ENCODE data around the gene DDN. TPM values are rescaled to one million over a fixed set of nuclear protein-coding genes. Genes with fewer than 3 reads are reported as not detected.
A peak's percentile ranks its signal among the peaks of the same experiment; 100 is the strongest.

The DDN gene
- total and polyA plus RNA-seq, 3 experiments from 2014 or later: 0.33 to 0.39 TPM; not detected in 1

DNA sequence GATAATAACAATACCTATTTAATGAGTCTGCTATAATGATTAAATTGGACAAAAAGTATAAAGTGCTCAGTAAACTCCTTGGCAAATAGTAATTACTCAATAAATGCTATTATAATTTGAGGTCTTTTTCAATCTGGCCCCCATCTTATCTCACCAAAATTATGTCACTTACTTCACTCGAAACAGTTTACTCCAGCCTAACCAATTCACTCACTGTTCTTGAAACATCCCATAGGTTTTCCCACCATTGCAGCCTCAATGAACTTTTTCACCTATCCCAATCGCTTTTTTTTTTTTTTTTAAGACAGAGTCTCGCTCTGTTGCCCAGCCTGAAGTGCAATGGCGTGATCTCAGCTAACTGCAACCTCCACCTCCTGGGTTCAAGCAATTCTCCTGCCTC lies 36.9 kb upstream of the DDN start:
- H3K4me3 ChIP-seq (ENCODE audit: low read length): no peak overlapping the region
- Mint-ChIP-seq H3K4me3 (no peak overlapping the region), H3K9me3 (no peaks in the 10 kb centered on the region), H3K4me1 (peaks cover 0 to 4% (median 2%) of the 10 kb centered on the region in 3 donors), H3K27ac (peak overlapping the region in 6 of 8 donors; percentile 33 to 94 (median 73)), H3K36me3 (peaks cover 0 to 88% (median 8%) of the 10 kb centered on the region in 3 donors), H3K27me3 (no peaks in the 10 kb centered on the region)
- H3K36me3 ChIP-seq (ENCODE audit: insufficient read depth, low read length): peaks cover 41% of the 10 kb centered on the region
- no peak overlapping the region for H3K27ac ChIP-seq (ENCODE audit: low read depth, low read length)
- H3K9me3 ChIP-seq (ENCODE audit: low read length): no peaks in the 10 kb centered on the region
- ChIA-PET CTCF (interaction anchor here (0.9 to 2.2 kb wide), 2 partner anchors 28 to 39 kb away, joined by 3 to 8 read pairs; no protein-coding TSS in a partner anchor), POLR2A (no interaction called here)
- H3K27me3 ChIP-seq (ENCODE audit: insufficient read depth, low read length, poor library complexity, severe bottlenecking): no peaks in the 10 kb centered on the region
- H3K4me1 ChIP-seq (ENCODE audit: insufficient read depth, low read length): no peaks in the 10 kb centered on the region
- no peak for DNase-seq

DNA sequence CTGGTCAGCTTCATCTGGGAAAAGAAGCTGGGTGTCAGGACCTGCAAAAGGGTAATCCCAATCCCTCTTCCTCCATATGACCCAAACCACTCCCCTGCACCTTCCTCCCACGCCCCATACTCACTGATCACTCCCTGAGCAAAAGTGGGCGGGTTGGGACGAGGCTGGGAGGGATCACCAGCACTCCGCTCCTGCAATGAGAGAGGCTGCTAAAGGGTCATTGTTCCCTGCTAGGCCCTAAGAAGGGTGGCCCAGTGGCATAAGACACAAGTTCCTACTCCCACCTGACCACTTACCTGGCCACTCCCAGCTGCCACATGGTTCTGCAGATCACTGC lies 35.1 kb upstream of the DDN start:
- H3K27me3 Mint-ChIP-seq: no peaks in the 10 kb centered on the region
- Histone ChIP-seq H3K9me3 (ENCODE audit: low read length) (no peaks in the 10 kb centered on the region), H3K27ac (ENCODE audit: low read depth, low read length) (no peak overlapping the region), H3K4me1 (ENCODE audit: insufficient read depth, low read length) (no peaks in the 10 kb centered on the region), H3K36me3 (ENCODE audit: insufficient read depth, low read length) (peaks cover 36% of the 10 kb centered on the region), H3K4me3 (ENCODE audit: low read length) (no peak overlapping the region), H3K27me3 (ENCODE audit: insufficient read depth, low read length, poor library complexity, severe bottlenecking) (no peaks in the 10 kb centered on the region)
- POLR2A ChIA-PET: no interaction called here
- no peaks in the 10 kb centered on the region for H3K9me3 Mint-ChIP-seq
- H3K4me1 Mint-ChIP-seq: peaks cover 0 to 4% (median 2%) of the 10 kb centered on the region in 3 donors
- peak overlapping the region in 5 of 8 donors; percentile 52 to 88 (median 57) for H3K27ac Mint-ChIP-seq
- peaks cover 0 to 81% (median 8%) of the 10 kb centered on the region in 3 donors for H3K36me3 Mint-ChIP-seq
- no peak for DNase-seq
- CTCF ChIA-PET: interaction anchor here (0.8 to 4.6 kb wide), 4 partner anchors 10 to 46 kb away, joined by 3 to 18 read pairs (median 4); no protein-coding TSS in a partner anchor
- no peak overlapping the region for H3K4me3 Mint-ChIP-seq

DNA sequence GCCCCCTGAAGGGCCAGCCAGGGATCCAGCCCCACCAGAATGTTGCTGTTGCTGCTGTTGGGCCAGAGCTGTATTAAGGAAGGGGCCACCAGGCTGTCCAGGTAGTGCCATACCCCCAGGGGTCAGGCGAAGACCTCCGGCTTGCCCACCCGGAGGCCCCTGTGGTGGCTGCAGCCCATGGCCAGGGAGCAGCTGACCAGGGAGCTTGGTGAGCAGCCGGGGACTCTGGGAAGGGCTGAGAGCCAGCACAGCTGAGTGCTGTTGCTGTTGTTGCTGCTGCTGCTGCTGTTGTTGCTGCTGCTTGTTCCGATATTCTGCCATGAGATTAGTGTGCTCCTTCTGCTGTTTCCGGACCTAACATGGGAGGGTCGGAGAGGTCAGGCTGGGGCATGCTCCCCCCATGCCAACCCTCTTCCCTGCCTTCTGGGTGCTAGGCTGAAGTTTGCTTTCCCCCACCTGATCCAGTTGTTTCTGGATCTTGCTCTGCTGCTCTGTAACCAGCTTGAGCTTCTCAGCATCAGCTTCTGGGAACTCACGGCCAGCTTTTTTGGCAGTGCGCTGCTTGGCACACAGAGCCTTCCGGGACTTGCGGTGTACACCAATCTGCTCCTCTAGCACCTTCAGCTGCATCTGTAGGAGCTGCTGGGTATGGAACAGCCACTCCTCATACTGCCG lies 34.6 kb upstream of the DDN start:
- Histone ChIP-seq H3K4me3 (ENCODE audit: low read length) (no peak overlapping the region), H3K9me3 (ENCODE audit: low read length) (no peaks in the 10 kb centered on the region), H3K27ac (ENCODE audit: low read depth, low read length) (no peak overlapping the region), H3K4me1 (ENCODE audit: insufficient read depth, low read length) (no peaks in the 10 kb centered on the region), H3K36me3 (ENCODE audit: insufficient read depth, low read length) (peaks cover 35% of the 10 kb centered on the region), H3K27me3 (ENCODE audit: insufficient read depth, low read length, poor library complexity, severe bottlenecking) (no peaks in the 10 kb centered on the region)
- Mint-ChIP-seq H3K27ac (peak overlapping the region in 6 of 8 donors; percentile 51 to 88 (median 71)), H3K4me1 (peaks cover 0 to 4% (median 2%) of the 10 kb centered on the region in 3 donors), H3K9me3 (no peaks in the 10 kb centered on the region), H3K27me3 (no peaks in the 10 kb centered on the region), H3K36me3 (peaks cover 0 to 81% (median 7%) of the 10 kb centered on the region in 3 donors), H3K4me3 (no peak overlapping the region)
- CTCF ChIA-PET: interaction anchor here (0.8 to 4.6 kb wide), 4 partner anchors 10 to 37 kb away, joined by 3 to 18 read pairs (median 4); no protein-coding TSS in a partner anchor
- POLR2A ChIA-PET: no interaction called here
- DNase-seq: no peak

DNA sequence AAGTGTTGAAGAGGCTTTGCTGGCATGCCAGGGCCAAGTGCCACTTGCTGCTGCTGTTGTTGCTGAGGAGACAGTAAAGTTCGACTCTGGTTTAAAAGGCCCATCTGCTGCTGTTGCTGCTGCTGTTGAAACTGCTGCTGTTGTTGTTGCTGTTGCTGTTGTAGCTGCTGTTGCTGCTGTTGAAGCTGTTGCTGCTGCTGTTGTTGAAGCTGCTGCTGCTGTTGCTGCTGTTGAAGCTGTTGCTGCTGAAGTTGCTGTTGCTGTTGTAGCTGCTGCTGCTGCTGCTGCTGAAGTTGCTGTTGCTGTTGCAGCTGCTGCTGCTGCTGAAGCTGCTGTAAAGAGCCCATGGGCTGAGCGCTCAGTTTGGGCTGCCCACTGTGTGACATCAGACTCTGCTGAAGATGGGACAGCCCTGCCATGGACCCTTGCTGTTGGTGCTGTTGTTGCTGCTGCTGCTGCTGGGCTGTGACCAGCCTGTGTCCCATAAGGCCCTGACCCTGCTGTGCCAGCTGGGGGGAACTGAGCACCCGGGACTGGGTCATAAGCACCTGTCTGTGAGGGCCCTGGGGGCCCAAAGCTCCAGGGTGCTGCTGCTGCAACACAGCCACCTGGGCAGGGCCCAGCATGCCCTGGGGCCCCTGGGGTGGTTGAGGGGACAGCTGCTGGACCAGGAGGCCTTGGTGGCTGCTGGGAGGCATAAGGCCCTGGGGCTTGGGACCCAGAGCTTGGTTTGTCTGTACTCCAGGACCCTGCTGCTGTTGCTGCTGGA lies 33.7 kb upstream of the DDN start:
- no peak overlapping the region for H3K4me3 Mint-ChIP-seq
- no peaks in the 10 kb centered on the region for H3K27me3 ChIP-seq (ENCODE audit: insufficient read depth, low read length, poor library complexity, severe bottlenecking)
- peaks cover 0 to 81% (median 6%) of the 10 kb centered on the region in 3 donors for H3K36me3 Mint-ChIP-seq
- H3K9me3 Mint-ChIP-seq: no peaks in the 10 kb centered on the region
- CTCF ChIA-PET: interaction anchor here (0.9 to 4.6 kb wide), 3 partner anchors 11 to 36 kb away, joined by 3 to 18 read pairs (median 4); no protein-coding TSS in a partner anchor
- peaks cover 0 to 4% (median 2%) of the 10 kb centered on the region in 3 donors for H3K4me1 Mint-ChIP-seq
- no peak overlapping the region for H3K4me3 ChIP-seq (ENCODE audit: low read length)
- no peak overlapping the region for H3K27ac ChIP-seq (ENCODE audit: low read depth, low read length)
- DNase-seq: peak in 1 of 5 donors; percentile 35
- POLR2A ChIA-PET: no interaction called here
- no peaks in the 10 kb centered on the region for H3K4me1 ChIP-seq (ENCODE audit: insufficient read depth, low read length)
- H3K36me3 ChIP-seq (ENCODE audit: insufficient read depth, low read length): peaks cover 30% of the 10 kb centered on the region
- no peaks in the 10 kb centered on the region for H3K9me3 ChIP-seq (ENCODE audit: low read length)
- peak overlapping the region in 7 of 8 donors; percentile 8 to 96 (median 61) for H3K27ac Mint-ChIP-seq
- H3K27me3 Mint-ChIP-seq: no peaks in the 10 kb centered on the region

DNA sequence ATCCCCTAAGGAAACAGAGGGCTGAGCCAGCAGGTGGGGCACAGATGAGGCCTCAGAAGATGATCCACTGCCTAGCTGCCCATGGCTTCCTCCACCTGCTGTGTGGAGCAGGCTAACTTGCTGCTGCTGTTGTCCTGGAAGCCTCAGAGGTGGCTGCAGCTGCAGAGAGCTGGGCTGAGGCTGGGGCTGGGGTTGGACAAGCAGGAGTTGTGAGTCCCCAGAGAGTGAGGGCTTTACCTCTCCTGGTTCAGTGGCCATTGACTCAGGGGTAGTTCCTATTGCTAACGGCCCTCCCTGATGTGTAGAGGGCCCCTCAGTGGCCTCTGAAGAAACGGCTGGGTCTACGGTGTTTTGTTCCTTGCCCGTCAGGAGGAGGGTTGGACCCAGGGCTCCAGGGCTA lies 33.1 kb upstream of the DDN start:
- Mint-ChIP-seq H3K4me3 (no peak overlapping the region), H3K36me3 (peaks cover 0 to 81% (median 6%) of the 10 kb centered on the region in 3 donors), H3K9me3 (no peaks in the 10 kb centered on the region), H3K27me3 (no peaks in the 10 kb centered on the region), H3K27ac (peak overlapping the region in 4 of 8 donors; percentile 19 to 77 (median 47)), H3K4me1 (peaks cover 0 to 4% (median 2%) of the 10 kb centered on the region in 3 donors)
- Histone ChIP-seq H3K4me1 (ENCODE audit: insufficient read depth, low read length) (no peaks in the 10 kb centered on the region), H3K36me3 (ENCODE audit: insufficient read depth, low read length) (peaks cover 35% of the 10 kb centered on the region), H3K27ac (ENCODE audit: low read depth, low read length) (no peak overlapping the region), H3K4me3 (ENCODE audit: low read length) (no peak overlapping the region), H3K27me3 (ENCODE audit: insufficient read depth, low read length, poor library complexity, severe bottlenecking) (no peaks in the 10 kb centered on the region), H3K9me3 (ENCODE audit: low read length) (no peaks in the 10 kb centered on the region)
- POLR2A ChIA-PET: no interaction called here
- DNase-seq: peak in 1 of 5 donors; percentile 35
- CTCF ChIA-PET: interaction anchor here (0.7 to 4.6 kb wide), 2 partner anchors 8 to 11 kb away, joined by 3 to 18 read pairs; no protein-coding TSS in a partner anchor

DNA sequence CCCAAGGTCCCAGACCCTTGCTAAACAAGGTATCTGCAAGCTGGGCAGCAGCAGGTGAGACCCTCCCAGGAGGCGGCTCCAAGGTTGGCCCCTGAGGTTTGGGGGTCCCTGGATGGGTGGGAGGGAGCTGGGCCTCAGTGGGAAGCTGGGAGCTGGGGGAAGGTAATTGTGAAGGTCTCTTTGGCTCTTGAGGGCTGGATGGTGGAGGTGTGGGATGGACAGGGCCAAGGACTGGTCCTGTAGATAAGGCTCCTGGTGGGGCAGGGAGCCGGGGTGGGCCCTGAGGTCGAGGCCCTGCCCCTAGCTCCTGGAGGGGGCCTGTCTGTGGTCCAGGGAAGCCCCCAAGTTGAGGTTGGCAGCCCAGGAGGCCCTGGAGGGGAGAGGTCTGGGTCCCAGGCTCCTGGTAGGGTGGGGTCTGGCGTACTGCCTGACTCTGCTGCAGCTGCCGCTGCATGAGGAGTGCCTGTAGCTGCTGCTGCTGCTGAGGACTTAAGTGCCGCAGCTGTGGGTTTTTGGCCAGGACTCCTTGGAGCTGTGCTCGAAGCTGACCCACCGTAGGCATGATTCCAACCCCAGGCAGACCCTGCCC lies 32.5 kb upstream of the DDN start:
- Mint-ChIP-seq H3K9me3 (no peaks in the 10 kb centered on the region), H3K4me3 (no peak overlapping the region), H3K36me3 (peaks cover 0 to 81% (median 3%) of the 10 kb centered on the region in 3 donors), H3K4me1 (peaks cover 0 to 4% (median under 1%) of the 10 kb centered on the region in 3 donors), H3K27ac (peak overlapping the region in 1 of 8 donors; percentile 48), H3K27me3 (no peaks in the 10 kb centered on the region)
- peaks cover 30% of the 10 kb centered on the region for H3K36me3 ChIP-seq (ENCODE audit: insufficient read depth, low read length)
- no peak overlapping the region for H3K27ac ChIP-seq (ENCODE audit: low read depth, low read length)
- CTCF ChIA-PET: interaction anchor here (0.7 to 4.6 kb wide), 3 partner anchors 8 to 43 kb away, joined by 3 to 18 read pairs (median 3); no protein-coding TSS in a partner anchor
- no peak overlapping the region for H3K4me3 ChIP-seq (ENCODE audit: low read length)
- H3K9me3 ChIP-seq (ENCODE audit: low read length): no peaks in the 10 kb centered on the region
- POLR2A ChIA-PET: no interaction called here
- no peaks in the 10 kb centered on the region for H3K4me1 ChIP-seq (ENCODE audit: insufficient read depth, low read length)
- H3K27me3 ChIP-seq (ENCODE audit: insufficient read depth, low read length, poor library complexity, severe bottlenecking): no peaks in the 10 kb centered on the region
- peak in 1 of 5 donors; percentile 46 for DNase-seq

DNA sequence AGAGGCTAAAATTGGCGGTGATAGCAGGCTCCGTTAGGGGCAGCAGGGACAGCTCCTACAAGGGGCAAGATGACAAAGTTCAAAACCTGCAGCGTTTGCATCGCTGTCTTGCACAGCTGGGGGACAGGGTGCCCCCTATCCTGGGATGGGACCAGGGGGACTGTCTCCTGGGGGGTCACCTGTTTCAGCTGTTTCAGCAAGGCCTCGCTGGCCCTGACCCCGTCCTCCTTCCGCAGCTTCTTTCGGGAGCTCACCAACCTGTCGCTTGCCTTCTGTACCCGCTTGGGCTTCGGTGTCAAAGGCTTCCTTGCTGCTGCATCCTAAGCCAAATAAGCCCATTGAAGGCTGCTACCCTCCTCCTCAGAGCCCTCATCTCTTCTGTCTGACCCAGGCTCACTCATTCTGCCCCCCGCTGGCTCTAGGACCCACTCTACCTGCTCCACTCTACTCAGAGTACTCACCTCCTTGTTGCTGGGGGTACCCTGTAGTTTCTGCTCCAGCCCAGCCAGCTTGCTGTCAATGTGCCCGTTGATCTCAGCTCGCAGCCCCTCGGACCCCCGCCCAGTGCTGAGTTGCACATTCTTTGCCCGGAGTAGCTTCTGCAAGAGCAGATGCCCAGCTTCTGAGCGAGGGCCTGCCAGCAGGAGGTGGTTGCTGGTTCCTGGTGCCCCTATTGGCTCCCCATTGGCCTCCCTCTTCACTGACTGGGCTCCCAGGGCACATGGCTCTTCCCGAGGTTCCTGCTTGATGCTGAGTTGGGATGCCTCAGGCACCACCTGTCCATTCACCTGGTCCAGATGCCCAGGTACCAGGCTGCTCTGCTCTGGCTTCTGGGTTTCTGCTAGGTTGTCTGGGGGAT lies 31.8 kb upstream of the DDN start:
- POLR2A ChIA-PET: interaction anchor here (0.6 kb wide), 1 partner anchor 1180 kb away, joined by 3 read pairs; no protein-coding TSS in a partner anchor
- H3K27me3 Mint-ChIP-seq: no peaks in the 10 kb centered on the region
- H3K4me1 Mint-ChIP-seq: peaks cover 0 to 2% (median 0%) of the 10 kb centered on the region in 3 donors

More for the DNA sequence above, 31.8 kb upstream of the DDN start:
- Mint-ChIP-seq H3K27ac (peak overlapping the region in 5 of 8 donors; percentile 33 to 86 (median 70)), H3K9me3 (no peaks in the 10 kb centered on the region), H3K4me3 (no peak overlapping the region), H3K36me3 (peaks cover under 1 to 85% (median 3%) of the 10 kb centered on the region in 3 donors)
- Histone ChIP-seq H3K9me3 (ENCODE audit: low read length) (no peaks in the 10 kb centered on the region), H3K27me3 (ENCODE audit: insufficient read depth, low read length, poor library complexity, severe bottlenecking) (no peaks in the 10 kb centered on the region), H3K4me1 (ENCODE audit: insufficient read depth, low read length) (no peaks in the 10 kb centered on the region), H3K4me3 (ENCODE audit: low read length) (no peak overlapping the region), H3K36me3 (ENCODE audit: insufficient read depth, low read length) (peaks cover 34% of the 10 kb centered on the region), H3K27ac (ENCODE audit: low read depth, low read length) (no peak overlapping the region)
- CTCF ChIA-PET: interaction anchor here (1.1 to 4.6 kb wide), 4 partner anchors 13 to 57 kb away, joined by 3 to 18 read pairs (median 10); no protein-coding TSS in a partner anchor
- DNase-seq: peak in 1 of 5 donors; percentile 37

Measured in CD8-positive, alpha-beta memory T cell (primary cell).